Stimulated activated CD8-positive, alpha-beta memory T cell treated with anti-CD3 and anti-CD28 coated beads, Interleukin-7, amount 100 ng/mL, for 1 hour (primary cell): Measurements from ENCODE around the gene ELK4.

Experiments used
- DNase-seq, 2 donors: peaks; one replicate each; pipeline ENCODE4 v3.0.0-alpha.2; 2020; ENCODE audit warnings: low read depth in 2 of 2

ELK4 gene

DNA sequence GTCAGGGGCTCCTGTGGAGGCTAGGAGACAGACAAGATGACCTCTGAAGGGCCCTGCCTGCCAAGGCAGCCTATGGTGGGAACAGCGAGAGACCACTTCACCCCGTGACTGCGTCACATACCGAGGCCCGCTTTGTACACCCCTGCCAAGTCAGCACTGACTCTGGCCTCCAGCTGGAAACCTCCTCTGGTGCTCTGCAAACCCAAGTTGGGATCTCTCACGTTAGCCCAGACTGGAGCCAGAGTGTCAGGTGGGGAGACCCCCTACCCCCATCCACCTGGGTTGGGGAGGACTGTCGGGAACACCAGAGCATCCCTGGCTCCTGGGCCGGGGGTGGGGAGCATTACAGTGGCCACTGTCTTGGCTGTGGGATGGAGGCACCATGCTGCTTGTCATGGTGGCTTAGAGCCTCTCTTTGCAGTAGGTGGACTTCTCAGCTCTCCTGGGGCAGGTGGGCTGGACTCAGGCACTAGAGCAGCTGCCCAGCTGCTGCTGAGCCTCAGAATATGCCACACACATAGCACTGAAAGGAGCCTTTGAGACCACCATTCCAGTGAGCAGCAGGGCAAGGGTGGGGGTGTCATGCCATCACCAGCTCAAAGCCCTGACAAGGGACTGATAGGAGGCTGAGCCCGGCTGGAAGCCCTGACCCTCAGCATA lies 50.4 kb downstream of the ELK4 start:
- no peak for DNase-seq

DNA sequence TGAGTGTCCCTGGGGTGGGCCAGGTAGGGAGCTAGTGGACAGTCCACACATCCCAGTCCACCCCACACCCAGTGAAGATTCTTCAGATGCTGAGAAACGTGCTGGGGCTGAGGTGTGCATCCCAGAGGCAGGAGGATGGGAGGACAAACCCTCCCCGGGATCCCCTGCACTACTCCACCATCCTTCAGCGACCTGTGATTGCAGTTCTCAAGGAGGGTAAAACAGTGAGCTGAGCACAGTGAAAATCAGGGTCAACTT lies 51.0 kb downstream of the ELK4 start:
- DNase-seq: no peak

DNA sequence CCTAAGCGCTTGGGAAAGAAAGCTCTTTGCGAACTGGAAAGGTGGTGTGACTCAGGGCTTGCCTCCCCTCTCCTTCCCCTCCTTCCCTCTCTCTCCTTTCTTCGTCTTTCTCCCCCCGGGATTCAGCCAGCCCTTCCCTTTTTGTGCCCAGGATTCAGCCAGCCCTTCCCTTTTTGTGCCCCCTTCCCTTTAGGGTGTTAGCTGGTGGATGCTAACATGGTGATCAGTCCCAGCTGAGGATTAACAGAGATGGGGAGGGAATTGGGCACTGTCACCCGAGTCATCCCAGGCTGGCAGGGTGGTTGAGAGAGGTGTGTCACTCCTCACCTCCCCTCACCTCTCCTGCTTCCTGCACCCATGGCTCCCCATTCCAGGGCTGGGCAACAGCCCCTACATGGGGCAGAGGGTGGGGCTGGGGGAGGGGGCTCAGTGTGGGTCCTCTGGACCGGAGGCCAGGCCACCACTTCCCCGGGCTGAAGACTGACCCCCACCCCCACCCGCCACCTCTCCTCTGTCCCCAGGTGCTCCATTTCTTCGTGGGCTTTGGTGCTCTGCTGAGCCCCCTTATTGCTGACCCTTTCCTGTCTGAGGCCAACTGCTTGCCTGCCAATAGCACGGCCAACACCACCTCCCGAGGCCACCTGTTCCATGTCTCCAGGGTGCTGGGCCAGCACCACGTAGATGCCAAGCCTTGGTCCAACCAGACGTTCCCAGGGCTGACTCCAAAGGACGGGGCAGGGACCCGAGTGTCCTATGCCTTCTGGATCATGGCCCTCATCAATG lies 51.5 kb downstream of the ELK4 start:
- DNase-seq: no peak

DNA sequence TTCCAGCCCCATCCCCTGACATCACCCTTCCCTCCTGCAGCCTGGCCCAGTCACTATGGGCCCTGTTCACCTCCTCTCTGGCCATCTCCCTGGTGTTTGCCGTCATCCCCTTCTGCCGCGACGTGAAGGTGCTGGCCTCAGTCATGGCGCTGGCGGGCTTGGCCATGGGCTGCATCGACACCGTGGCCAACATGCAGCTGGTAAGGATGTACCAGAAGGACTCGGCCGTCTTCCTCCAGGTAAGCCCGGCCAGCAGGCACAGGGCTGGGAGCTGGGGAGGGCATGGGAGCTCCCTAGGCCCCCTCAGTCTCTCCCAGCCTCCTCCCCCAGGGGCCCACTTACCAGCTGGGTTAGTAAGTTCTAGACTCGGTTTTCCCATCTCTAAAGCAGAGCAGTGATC lies 52.1 kb downstream of the ELK4 start:
- no peak for DNase-seq

DNA sequence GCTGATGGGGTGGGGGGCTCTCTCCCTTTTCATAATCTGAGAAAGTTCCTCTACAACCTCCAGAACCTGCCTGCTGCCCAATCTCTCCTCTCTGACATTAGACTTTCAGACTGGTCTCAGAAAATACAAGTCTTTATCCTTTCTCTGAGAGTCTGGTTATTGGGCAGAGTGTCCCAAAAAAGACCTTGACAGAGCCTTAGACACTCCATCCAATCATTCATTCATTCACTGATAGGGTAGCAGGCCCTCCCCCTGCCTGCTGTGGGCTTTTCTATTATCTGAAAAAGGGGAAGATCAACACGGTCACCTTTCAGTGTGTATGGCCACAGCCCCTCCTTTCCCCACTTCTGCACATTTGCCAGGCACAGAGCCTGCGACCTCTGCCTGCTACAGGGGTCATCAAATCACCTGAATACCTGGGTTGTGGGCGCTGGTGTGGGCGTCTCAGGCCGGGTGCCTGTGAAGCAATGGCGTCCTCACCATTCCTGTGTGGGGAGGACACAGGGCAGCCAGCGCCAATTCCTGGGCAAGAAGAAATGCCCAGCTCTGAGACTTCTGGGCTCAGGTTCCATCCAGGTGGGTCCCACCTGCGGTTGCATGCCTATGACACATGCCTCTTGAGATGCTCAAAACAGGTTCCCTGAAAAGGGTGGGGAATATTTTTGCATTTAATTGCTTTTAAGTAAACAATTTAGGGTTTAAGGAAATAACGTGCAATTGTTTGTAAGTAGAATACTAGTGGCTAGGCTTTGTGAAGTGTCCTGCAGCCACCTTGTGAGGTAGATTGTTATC lies 52.8 kb downstream of the ELK4 start:
- DNase-seq: no peak

DNA sequence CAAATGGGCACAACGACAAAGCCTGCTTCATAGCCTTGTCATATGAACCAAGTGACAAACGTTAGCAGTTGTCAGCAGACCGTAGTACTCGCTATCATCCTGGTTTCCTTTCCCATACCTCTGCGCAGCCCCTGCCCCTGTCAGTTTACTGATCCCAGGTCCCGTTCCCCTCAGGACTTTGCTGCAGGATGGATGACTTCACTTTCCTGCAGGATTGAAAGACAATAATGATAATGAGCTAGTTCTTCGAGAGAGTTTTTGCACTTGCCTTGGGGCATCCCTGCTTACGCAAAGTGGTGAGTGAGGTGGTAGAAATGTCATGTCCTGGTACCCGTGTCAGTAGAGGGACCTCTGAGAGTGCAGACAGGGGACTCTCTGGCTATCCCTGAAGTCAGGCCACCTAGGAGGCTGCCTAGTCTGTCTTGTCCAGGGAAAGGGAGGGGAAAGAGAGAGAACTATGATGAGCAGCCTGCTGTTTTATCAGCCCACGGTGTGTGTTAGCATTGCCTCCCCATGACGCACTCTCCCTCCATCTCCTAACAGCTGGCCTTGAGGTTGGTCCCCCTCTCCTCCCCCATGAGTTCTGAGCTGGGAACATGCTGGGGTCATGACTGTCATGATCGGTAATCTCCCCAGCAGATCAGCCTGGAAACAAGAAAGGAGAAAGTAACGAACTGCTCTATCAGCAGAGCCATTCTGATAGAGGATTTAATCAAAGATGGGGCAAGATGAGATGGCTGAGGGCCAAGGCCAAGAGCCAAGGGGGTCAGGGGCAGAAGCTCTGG lies 53.7 kb downstream of the ELK4 start:
- DNase-seq: no peak

DNA sequence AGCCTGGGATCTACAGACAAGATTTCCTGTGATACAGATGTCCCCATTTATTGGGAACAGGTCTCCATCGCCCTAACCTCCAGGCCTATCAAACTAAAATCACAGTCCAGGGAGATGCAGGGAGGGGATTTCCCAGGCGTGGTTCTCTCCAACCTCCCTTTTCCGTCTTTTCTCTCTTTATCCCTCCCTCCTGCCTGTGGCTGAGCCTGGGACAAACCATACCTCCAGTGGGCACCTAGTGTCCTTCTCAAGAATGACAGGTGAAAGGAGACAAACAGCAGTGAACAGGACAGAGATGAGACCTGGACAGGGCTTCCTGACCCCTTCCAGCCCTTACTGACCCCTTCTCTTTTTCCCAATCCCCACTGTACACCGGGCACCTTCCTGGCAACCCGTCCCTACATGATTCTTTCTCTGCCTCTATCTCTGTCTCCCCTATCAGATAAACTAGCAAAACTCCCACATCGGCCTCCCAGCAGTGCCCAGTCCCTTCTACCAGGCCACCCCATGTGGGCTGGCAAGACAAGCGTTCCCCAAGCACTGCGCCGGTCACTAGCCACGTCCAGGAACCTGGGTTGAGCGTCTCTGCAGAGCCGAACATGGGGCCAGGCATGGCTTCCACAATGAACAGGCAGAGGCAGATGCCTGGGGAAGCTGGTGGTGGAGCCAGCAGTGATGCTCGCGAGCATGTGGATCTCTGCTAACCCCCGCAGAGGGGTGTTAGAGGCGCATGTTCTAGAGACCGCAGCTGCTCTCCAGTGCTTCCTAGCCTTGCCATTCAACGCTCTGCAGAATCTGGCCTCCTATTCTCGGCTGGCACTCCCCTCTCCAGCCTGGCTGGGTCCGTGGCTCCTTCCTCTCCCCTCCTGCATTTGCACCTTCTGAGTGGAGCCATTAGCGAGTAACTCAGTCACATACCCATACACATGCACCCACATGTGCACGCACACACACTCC lies 54.7 kb downstream of the ELK4 start:
- no peak for DNase-seq

DNA sequence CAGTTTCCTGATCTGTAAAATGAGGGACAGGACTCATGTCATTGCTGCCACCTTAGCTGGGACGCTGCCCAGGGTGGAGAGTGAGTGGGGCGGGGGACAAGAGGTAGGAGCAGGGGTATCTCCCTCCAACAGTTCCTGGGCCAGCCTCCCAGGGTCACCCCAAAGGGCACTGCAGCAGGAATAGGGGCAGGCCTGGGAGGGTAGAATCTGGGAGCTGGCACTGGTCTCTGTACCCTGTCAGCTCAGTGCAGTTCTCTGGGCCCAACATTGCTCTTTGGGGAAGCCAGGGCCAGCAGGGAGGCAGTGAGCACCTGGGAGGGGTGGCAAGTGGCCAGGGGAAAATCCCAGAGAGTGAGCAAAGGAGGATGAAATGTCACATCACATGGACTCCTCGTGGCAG lies 55.8 kb downstream of the ELK4 start:
- DNase-seq: no peak

DNA sequence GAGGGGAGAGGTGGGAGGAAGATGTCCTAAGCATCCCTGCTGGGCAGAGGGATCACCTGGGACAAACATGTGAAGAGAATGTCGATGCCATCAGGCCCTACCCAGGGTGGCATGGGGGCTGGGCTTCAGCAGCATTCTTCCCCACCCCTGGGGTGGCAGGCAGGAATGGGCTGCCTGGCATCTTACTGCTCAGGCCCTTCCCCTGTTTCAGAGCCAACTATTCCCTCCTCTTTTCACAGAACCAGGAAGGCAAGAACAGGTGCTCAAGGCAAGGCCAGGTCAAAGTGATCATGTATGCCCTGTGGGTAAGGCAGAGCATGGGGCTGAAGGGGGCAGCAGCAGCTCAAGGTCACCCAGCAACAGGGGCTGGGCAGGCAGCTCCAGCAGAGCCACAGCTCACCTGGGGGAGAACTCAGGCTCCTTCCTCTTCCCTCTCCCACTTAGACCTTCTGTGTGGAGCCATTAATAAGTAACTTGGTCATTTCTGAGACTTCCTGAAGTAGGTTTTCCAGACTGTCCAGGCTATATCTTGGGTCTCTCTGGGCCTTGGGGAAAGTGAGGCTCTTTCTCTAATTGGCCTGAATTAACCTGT lies 56.4 kb downstream of the ELK4 start:
- DNase-seq: no peak

DNA sequence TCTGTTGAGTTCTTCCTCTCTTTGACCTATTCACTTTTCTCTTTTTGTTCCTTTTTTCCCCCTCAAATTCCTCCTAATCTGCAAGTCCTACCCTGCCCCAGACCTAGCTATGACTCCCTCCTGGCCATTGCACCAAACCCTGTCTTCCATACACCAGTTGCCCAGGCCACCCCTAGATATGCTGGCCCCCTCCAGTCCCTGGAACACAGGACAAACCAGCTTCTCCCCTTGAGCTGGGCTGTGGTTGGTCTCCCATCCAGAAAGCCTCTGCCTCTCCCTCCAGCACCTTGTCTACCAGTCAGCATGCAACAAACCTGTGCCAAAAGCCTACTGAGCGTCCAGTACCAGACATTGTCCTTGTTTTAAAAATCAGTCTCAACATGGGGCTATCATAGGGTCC lies 59.4 kb downstream of the ELK4 start:
- DNase-seq: no peak

DNA sequence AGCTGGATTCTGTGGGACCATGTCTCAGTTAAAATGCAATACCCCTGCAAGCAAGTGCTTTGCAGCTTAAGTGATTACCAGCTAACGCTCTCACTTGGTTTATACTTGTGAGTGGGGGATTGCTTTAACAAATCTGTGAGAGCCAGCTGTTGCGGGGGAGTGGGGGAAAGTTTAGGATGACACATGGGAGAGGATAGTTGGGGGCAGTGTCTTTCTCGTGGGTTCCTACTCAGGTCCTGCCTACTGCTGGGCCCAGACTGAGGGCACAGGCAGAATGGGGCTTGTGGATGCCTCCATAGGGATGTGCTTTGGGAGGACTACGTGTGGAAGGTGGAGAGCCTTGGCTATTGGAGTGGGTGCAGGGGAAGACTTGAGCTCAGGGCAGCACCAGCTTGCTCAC lies 60.1 kb downstream of the ELK4 start:
- no peak for DNase-seq

DNA sequence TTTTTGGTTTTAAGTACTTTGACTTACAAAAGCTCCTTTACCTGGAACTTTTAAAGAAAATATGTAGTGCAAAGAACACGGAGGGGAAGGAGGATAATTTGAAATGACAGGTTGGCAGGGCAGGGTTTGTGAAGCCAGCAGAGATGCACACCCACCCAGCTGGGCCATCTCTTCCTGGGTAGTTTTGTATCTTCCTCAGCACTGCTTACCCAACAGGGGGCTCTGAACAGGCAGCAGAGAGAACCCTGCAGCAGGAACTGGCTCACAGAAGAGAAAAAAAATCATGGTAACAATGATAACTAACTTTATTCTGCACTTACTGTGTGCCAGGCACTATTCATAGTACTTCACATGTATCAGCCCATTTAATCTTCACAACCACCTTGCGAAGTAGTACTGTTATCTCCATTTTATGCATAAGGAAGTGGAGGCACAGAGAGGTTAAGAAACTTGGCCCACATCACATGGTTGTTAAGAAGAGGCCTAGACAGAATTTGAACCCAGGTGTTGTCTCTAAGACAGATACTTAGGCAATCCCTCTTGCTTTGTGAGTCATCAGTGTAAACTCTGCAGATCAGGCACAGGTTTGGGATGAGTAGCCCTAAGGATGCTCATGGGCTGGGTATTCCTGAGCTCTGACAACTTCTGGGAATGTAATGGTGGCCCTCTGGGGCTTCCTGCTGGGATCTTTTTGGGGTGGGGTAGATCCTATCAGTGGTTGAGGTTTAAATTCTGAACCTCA lies 60.8 kb downstream of the ELK4 start:
- DNase-seq: no peak

DNA sequence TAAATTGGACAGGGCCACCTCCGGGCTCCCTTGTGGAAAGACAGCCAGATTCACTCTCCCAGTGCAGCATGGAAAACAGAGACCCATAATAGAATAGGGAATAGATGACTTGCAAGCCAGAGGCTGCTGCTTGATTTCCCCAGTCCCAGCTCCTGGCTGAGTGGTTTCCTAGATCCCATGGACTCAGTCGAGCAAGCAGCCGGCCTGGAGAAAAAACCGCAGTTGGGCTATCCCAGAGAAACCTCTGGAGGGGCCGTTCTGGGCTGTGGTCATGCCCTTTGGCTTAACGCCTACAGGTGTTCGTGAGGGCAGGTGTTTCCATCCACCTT lies 61.7 kb downstream of the ELK4 start:
- DNase-seq: no peak

DNA sequence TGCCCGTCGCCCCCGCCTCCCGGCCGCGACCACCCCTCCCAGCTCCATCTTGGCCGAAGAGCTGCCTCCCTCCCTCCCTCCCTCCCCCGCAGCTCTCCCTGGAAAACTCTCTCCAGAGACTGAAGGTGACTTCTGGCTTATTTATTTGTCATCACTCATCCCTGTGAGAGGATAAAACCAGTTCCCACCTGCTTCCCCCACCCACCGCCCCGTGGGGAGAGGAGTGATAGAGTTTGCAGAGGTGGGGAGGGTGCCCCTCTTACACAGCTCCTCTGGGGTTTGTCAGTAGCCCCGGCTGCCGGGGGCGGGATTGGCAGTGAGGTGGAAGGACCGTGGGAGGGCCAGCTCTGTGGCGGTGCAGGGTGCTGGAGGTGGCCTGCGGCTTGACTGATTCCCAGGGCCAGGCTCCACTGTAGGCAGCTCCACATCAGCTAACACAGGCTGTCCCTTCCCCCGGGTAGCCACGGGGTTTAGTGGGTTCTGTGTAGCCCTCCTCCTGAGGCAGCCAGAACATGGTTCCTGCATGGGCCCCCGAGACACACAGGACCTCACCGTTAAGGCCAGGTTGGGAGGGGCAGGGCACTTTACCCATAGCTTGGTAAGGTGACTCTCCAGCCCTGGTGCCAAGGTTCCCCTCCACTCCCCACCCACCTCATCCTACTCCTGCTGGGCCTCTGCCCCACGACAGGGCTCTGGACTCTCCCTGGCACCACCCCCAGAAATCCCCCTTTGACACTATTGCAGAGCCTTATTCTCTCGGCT lies 62.2 kb downstream of the ELK4 start:
- DNase-seq: no peak

DNA sequence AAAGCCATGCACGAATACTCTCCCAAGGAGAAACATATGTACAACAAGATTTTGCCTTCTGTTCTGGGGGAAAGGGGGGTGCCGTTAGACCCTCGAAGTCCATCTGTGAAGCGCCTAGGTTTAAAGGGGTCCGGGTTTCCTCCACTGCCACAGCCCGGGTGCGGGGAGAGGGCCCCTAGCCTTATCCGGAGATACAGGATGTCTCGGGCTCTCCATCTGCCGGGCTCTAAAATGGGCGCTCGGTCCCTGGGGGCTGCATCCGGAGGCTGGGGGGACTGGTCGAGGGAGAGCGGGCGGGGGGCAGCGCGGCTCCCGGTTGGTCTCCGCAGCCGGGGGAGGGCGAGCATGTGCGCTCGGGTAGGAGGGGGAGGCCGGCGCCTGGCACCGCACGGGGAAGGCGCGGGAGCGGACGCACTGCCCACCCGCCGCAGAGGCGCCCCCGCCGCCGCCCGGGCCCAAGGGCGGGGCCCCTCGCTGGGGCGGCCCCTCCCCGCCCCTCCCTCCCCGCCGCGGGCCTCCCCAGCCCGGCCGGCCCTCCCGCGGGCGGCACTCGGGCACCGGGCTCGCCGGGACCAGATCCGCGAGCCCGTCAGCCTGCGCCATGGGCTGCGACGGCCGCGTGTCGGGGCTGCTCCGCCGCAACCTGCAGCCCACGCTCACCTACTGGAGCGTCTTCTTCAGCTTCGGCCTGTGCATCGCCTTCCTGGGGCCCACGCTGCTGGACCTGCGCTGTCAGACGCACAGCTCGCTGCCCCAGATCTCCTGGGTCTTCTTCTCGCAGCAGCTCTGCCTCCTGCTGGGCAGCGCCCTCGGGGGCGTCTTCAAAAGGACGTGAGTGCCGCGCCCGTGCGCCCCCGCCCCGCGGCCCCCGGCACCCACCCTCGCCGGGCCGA lies 63.1 kb downstream of the ELK4 start:
- no peak for DNase-seq

DNA sequence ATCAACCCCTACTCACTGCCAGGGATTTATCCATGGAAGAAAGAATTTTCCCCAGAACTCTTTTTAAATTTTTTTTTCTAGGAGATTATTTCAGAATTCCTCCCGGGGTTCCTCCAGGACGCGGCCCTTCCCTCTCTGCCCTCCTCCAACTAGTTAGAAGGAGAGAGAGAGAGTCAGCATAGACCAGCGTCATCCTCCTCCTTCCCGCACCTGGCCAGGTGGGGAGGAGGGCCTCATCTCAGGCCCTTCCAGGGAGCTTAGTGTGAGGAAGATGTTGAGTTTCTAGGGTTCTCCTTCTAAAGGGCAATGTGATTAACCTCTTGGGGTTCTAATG lies 63.7 kb downstream of the ELK4 start:
- no peak for DNase-seq

DNA sequence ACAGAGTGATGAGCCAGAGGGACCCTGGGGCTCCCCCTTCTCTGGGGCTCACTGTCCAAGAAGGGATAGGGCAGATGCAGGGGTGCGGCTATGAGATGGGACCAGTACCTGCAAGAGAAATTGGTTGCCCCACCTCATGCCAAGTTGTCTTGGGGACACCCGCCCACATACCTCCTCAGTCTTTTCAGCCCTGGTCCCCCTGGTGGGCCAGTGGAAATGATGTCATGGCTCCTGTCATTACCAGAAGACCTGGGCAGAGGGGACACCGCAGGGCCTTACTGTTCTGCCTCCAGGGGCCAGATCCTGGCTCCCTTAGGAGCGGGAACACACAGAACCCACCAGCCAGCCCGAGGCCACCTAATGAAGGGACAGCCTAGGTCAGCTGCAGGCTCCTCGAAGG lies 64.1 kb downstream of the ELK4 start:
- no peak for DNase-seq

DNA sequence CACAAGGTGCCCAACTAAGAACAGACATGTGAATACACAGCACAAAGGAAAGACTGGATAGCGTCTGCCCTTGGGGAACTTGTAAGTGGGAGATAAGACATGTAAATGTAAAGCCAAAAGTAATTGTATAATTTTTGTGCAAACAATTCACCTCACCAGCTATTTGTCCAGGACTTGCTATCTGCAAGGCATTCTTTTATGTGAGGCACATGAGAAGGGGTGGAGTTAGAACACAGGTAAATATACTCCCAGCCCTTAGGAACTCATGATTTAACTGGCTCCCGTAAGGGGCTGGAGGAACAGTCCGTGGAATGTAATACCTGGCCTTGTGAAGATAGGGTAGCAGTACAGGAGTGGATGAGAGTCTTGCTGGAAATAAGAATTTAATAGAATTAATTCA lies 66.0 kb downstream of the ELK4 start:
- no peak for DNase-seq
